Keratinocyte (primary cell): ENCODE measurements around the gene ECE2. TPM values are rescaled to one million over a fixed set of nuclear protein-coding genes. Genes with fewer than 3 reads are reported as not detected.

ENCODE experiments used
- DNase-seq: peaks from one replicate; pipeline ENCODE4 v3.0.0-alpha.2; 2011; ENCODE audit warnings: low read depth, missing footprints, low spot score
- FAIRE-seq: peaks from 2 replicates; lab custom pipeline; 2011; peaks lifted over from hg19 to GRCh38; lab: Jason Lieb, UNC
- H2AFZ ChIP-seq: 2 replicates; pipeline ENCODE4 v1.6.0; 2012; ENCODE audit warnings: low read length, control low read depth, inconsistent platforms; ENCODE audit not compliant: control insufficient read depth
- H3K27ac ChIP-seq: 2 replicates; pipeline ENCODE4 v1.5.1; 2011; ENCODE audit warnings: low read length; ENCODE audit not compliant: control insufficient read depth, insufficient read depth
- H3K27me3 ChIP-seq: 3 replicates; pipeline ENCODE4 v1.6.0; 2011; ENCODE audit warnings: low read length; ENCODE audit not compliant: control insufficient read depth, insufficient read depth; ENCODE audit errors: extremely low read depth
- H3K36me3 ChIP-seq, 2 experiments: 2 replicates in 1 of 2; 3 replicates in 1 of 2; pipeline ENCODE4 v1.5.1; 2011; ENCODE audit warnings: low read length in 2 of 2, mild to moderate bottlenecking in 1 of 2; ENCODE audit not compliant: control insufficient read depth in 2 of 2, insufficient read depth in 2 of 2; ENCODE audit errors: extremely low read depth in 1 of 2
- H3K4me1 ChIP-seq: 3 replicates; pipeline ENCODE4 v1.5.1; 2011; ENCODE audit warnings: low read length; ENCODE audit not compliant: control insufficient read depth, insufficient read depth; ENCODE audit errors: extremely low read depth
- H3K4me2 ChIP-seq: 3 replicates; pipeline ENCODE4 v1.6.0; 2011; ENCODE audit warnings: low read depth, low read length; ENCODE audit not compliant: control insufficient read depth, insufficient read depth; ENCODE audit errors: extremely low read depth
- H3K4me3 ChIP-seq, 3 experiments: fragments of 200-600 bp in 1 of 3; sonication (generic) in 1 of 3; 2 replicates in 2 of 3; 3 replicates in 1 of 3; pipeline ENCODE4 v1.5.1; 2011 to 2016; ENCODE audit warnings: low read length in 3 of 3, mild to moderate bottlenecking in 3 of 3, control low read depth in 2 of 3, inconsistent platforms in 1 of 3, low read depth in 1 of 3, mixed read lengths in 1 of 3, mixed run types in 1 of 3, moderate library complexity in 1 of 3; ENCODE audit not compliant: control insufficient read depth in 2 of 3, insufficient read depth in 2 of 3; ENCODE audit errors: extremely low read depth in 1 of 3
- H3K79me2 ChIP-seq: 2 replicates; pipeline ENCODE4 v1.6.0; 2012; ENCODE audit warnings: low read length; ENCODE audit not compliant: control insufficient read depth, insufficient read depth
- H3K9ac ChIP-seq: 3 replicates; pipeline ENCODE4 v1.6.0; 2011; ENCODE audit warnings: low read length; ENCODE audit not compliant: control insufficient read depth, insufficient read depth; ENCODE audit errors: extremely low read depth
- H3K9me1 ChIP-seq: 3 replicates; pipeline ENCODE4 v1.6.0; 2011; ENCODE audit warnings: low read length; ENCODE audit not compliant: control insufficient read depth, insufficient read depth; ENCODE audit errors: extremely low read depth
- H3K9me3 ChIP-seq: 2 replicates; pipeline ENCODE4 v1.5.1; 2012; ENCODE audit warnings: low read depth, low read length; ENCODE audit not compliant: control insufficient read depth
- H4K20me1 ChIP-seq: 3 replicates; pipeline ENCODE4 v1.6.0; 2011; ENCODE audit warnings: low read length; ENCODE audit not compliant: control insufficient read depth, insufficient read depth; ENCODE audit errors: extremely low read depth
- CTCF ChIP-seq, 3 experiments: IDR thresholded peaks in 1 of 3; conservative IDR thresholded peaks in 1 of 3; optimal IDR thresholded peaks in 1 of 3; 2 replicates in 2 of 3; 3 replicates in 1 of 3; pipeline versions ENCODE3 to v1.5.1; 2011; ENCODE audit warnings: low read length in 3 of 3, mild to moderate bottlenecking in 3 of 3, moderate library complexity in 2 of 3, control low read depth in 1 of 3, inconsistent platforms in 1 of 3; ENCODE audit not compliant: insufficient read depth in 2 of 3; ENCODE audit errors: extremely low read depth in 1 of 3
- EZH2 ChIP-seq: IDR thresholded peaks from one replicate; pipeline ENCODE4 v1.6.1; 2012; ENCODE audit warnings: inconsistent platforms, mild to moderate bottlenecking, low read length, moderate library complexity
- dilution Hi-C: fragments of 300-500 bp; cut with MboI; formaldehyde crosslinking; loops from one replicate; pipeline ENCODE4 v1.7.0; 2020; ENCODE audit warnings: low sequenced_read_pairs; ENCODE audit not compliant: extremely low pct_ligation_motif_present
- polyA plus RNA-seq, 5 experiments: library from polyadenylated mRNA; depleted of rRNA in 3 of 5; stranded (reverse) in 3 of 5; stranded (forward) in 1 of 5; unstranded in 1 of 5; fragments of >200 nt; gene quantifications; 1 replicate in 1 of 5; 2 replicates in 3 of 5; 3 replicates in 1 of 5; pipeline versions ENCODE4 v1.2.1 to v1.2.3, GENCODE V29; 2011 to 2012; ENCODE audit warnings: missing spikeins in 2 of 5, low read depth in 1 of 5, low replicate concordance in 1 of 5

ECE2 gene
- polyA plus RNA-seq, 1 donor (not counting 4 experiments of a cell fraction or from before 2014, with no cell fraction given): not detected

- no peaks in the 10 kb centered on the region for H3K79me2 ChIP-seq
- no peak overlapping the region for H2AFZ ChIP-seq
- no peak for FAIRE-seq
- DNase-seq: no peak
- H3K9me3 ChIP-seq: no peaks in the 10 kb centered on the region
- no peaks in the 10 kb centered on the region for H3K9me1 ChIP-seq
- peaks cover 7% of the 10 kb centered on the region for H3K4me1 ChIP-seq
- peaks cover 16% of the 10 kb centered on the region for H3K27me3 ChIP-seq
- H3K27ac ChIP-seq: no peak overlapping the region
- H3K4me2 ChIP-seq: no peak overlapping the region
- TF ChIP-seq CTCF (optimal IDR thresholded peaks at IDR 0.05 in 1 of 3, IDR thresholded peaks at IDR 0.05 in 1 of 3, conservative IDR thresholded peaks at IDR 0.05 in 1 of 3; ENCODE audit: extremely low read depth in 1 of 3, insufficient read depth in 2 of 3, low read length in 3 of 3) (no peak), EZH2 (no peak)
- no peak overlapping the region for H3K4me3 ChIP-seq
- H4K20me1 ChIP-seq: no peaks in the 10 kb centered on the region
- H3K9ac ChIP-seq: no peak overlapping the region
- no peaks in the 10 kb centered on the region for H3K36me3 ChIP-seq
- dilution Hi-C loops: no loop called here
Observed at GRCh38 chr3:184236636-184237035, 39.2 kb upstream of the ECE2 start.

GRCh38 chr3:184237211-184237610 is 38.6 kb upstream of the ECE2 start:
- no peak for DNase-seq
- H4K20me1 ChIP-seq: no peaks in the 10 kb centered on the region
- FAIRE-seq: no peak
- no peak overlapping the region for H2AFZ ChIP-seq
- no peaks in the 10 kb centered on the region for H3K79me2 ChIP-seq
- H3K9ac ChIP-seq: no peak overlapping the region
- no peaks in the 10 kb centered on the region for H3K36me3 ChIP-seq
- no peak overlapping the region for H3K4me3 ChIP-seq
- H3K27me3 ChIP-seq: peaks cover 10% of the 10 kb centered on the region
- H3K4me2 ChIP-seq: no peak overlapping the region
- dilution Hi-C loops: no loop called here
- H3K4me1 ChIP-seq: peaks cover 7% of the 10 kb centered on the region
- no peaks in the 10 kb centered on the region for H3K9me1 ChIP-seq
- no peaks in the 10 kb centered on the region for H3K9me3 ChIP-seq
- H3K27ac ChIP-seq: no peak overlapping the region
- TF ChIP-seq EZH2 (no peak), CTCF (optimal IDR thresholded peaks at IDR 0.05 in 1 of 3, IDR thresholded peaks at IDR 0.05 in 1 of 3, conservative IDR thresholded peaks at IDR 0.05 in 1 of 3; ENCODE audit: extremely low read depth in 1 of 3, insufficient read depth in 2 of 3, low read length in 3 of 3) (no peak)
